ENCODE results near the gene EHBP1L1.

The EHBP1L1 gene

GRCh38 chr11:65553301-65554001 lies 22.4 kb upstream of the EHBP1L1 start (continued):
- TF ChIP-seq OSR2 (tag by site-specific recombination; IDR thresholded peaks at IDR 0.05) (0 out of 2 replicates have a peak, but pooled peaks have one; percentile 9), ZNF561 (tag by site-specific recombination; IDR thresholded peaks at IDR 0.05; ENCODE audit: borderline replicate concordance) (no peak), ZNF544 (tag by site-specific recombination; IDR thresholded peaks at IDR 0.05) (no peak), ZNF473 (tag by site-specific recombination; IDR thresholded peaks at IDR 0.05) (no peak), KLF1 (tag by site-specific recombination; IDR thresholded peaks at IDR 0.05) (peak; percentile 90), ZNF501 (tag by site-specific recombination; IDR thresholded peaks at IDR 0.05) (no peak), BCL11B (tag by site-specific recombination; IDR thresholded peaks at IDR 0.05; ENCODE audit: low read depth) (no peak), SP7 (tag by site-specific recombination; IDR thresholded peaks at IDR 0.05) (0 out of 2 replicates have a peak, but pooled peaks have one; percentile 10), ZBTB48 (tag by site-specific recombination; IDR thresholded peaks at IDR 0.05) (no peak), SP3 (tag by site-specific recombination; IDR thresholded peaks at IDR 0.05) (peak; percentile 38; the same call in 1 of the 2 replicates), OVOL3 (tag by site-specific recombination; IDR thresholded peaks at IDR 0.05) (no peak), SCRT2 (tag by site-specific recombination; IDR thresholded peaks at IDR 0.05) (peak; percentile 93), ZNF114 (tag by site-specific recombination; IDR thresholded peaks at IDR 0.05) (no peak), SCRT1 (tag by site-specific recombination; IDR thresholded peaks at IDR 0.05; ENCODE audit: borderline replicate concordance) (peak; percentile 59; the same call in 1 of the 2 replicates), ZFP3 (tag by site-specific recombination; IDR thresholded peaks at IDR 0.05; ENCODE audit: low read depth) (no peak), ZNF10 (tag by site-specific recombination; IDR thresholded peaks at IDR 0.05) (peak; percentile 80)

GRCh38 chr11:65554057-65554818 lies 21.6 kb upstream of the EHBP1L1 start:
- Histone ChIP-seq H3K36me3 (ENCODE audit: control insufficient read depth in 2 of 2, insufficient read depth in 1 of 2, low read length in 2 of 2) (peaks cover 5 to 33% of the 10 kb centered on the region in 2 experiments; a peak in 2 of 3 replicates), H3K27ac (ENCODE audit: extremely low read depth, low read depth, low read length) (no peak overlapping the region), H3K9me3 (ENCODE audit: control insufficient read depth, insufficient read depth, low read depth, low read length) (no peaks in the 10 kb centered on the region), H3K4me1 (ENCODE audit: control insufficient read depth, insufficient read depth, low read length) (peaks cover 8% of the 10 kb centered on the region), H3K4me3 (ENCODE audit: low read depth, low read length) (no peak overlapping the region)
- POLR2A ChIA-PET: no interaction called here
- CTCF ChIA-PET: interaction anchor here (0.5 to 4.3 kb wide), 2 partner anchors 12 to 137 kb away, joined by 5 to 53 read pairs; no protein-coding TSS in a partner anchor
- 0 out of 2 replicates have a peak, but pooled peaks have one; percentile 7 for TF ChIP-seq EGR2 (tag by site-specific recombination; IDR thresholded peaks at IDR 0.05; ENCODE audit: low read depth)
- TF ChIP-seq, protein P1, sequence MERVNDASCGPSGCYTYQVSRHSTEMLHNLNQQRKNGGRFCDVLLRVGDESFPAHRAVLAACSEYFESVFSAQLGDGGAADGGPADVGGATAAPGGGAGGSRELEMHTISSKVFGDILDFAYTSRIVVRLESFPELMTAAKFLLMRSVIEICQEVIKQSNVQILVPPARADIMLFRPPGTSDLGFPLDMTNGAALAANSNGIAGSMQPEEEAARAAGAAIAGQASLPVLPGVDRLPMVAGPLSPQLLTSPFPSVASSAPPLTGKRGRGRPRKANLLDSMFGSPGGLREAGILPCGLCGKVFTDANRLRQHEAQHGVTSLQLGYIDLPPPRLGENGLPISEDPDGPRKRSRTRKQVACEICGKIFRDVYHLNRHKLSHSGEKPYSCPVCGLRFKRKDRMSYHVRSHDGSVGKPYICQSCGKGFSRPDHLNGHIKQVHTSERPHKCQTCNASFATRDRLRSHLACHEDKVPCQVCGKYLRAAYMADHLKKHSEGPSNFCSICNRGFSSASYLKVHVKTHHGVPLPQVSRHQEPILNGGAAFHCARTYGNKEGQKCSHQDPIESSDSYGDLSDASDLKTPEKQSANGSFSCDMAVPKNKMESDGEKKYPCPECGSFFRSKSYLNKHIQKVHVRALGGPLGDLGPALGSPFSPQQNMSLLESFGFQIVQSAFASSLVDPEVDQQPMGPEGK (tag by site-specific recombination; IDR thresholded peaks at IDR 0.05): no peak

DNA sequence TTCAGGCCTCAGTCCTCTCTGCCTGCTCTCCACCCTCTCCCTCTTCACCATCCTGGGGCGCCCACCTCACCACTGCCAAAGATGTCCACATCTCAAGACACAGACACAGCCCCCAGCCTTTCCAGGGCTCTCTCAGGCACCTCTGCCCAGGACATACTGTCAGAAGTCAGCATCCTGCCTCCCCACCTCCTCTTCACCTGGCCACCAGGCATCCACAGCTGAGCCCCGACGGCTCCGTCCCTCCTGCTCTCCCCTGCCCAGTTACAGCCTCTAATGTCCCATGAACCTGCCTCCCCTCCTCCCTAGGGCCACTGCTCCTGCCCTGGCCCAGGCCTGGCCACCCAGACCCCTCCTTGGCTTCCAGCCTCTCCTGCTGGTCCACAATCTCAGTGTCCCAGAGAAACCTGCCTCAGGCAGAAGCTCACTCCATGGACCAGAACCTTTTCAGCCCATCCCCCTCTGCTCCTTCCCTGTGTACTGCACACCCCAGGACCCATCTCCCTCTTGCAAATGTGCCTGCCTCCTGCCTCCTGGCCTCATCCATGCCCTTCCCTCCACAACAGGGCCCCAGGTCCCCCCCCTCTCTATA lies 20.9 kb upstream of the EHBP1L1 start:
- Histone ChIP-seq H3K27ac (ENCODE audit: extremely low read depth, low read depth, low read length) (no peak overlapping the region), H3K9me3 (ENCODE audit: control insufficient read depth, insufficient read depth, low read depth, low read length) (no peaks in the 10 kb centered on the region), H3K36me3 (ENCODE audit: control insufficient read depth in 2 of 2, insufficient read depth in 1 of 2, low read length in 2 of 2) (peaks cover 2 to 30% of the 10 kb centered on the region in 2 experiments; a peak in 2 of 3 replicates), H3K4me3 (ENCODE audit: low read depth, low read length) (no peak overlapping the region), H3K4me1 (ENCODE audit: control insufficient read depth, insufficient read depth, low read length) (peaks cover 13% of the 10 kb centered on the region)
- ChIA-PET CTCF (interaction anchor here (0.5 to 1.0 kb wide), 7 partner anchors 14 to 1458 kb away, joined by 3 to 5 read pairs (median 4); partner anchors contain the start of genes FAM89B and FIBP), POLR2A (no interaction called here)
- TF ChIP-seq ZNF398 (tag by site-specific recombination; IDR thresholded peaks at IDR 0.05): peak; percentile 62
- TF ChIP-seq, protein P2, sequence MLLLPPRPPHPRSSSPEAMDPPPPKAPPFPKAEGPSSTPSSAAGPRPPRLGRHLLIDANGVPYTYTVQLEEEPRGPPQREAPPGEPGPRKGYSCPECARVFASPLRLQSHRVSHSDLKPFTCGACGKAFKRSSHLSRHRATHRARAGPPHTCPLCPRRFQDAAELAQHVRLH (tag by site-specific recombination; IDR thresholded peaks at IDR 0.05): no peak
- TF ChIP-seq ZBTB1 (tag by site-specific recombination; IDR thresholded peaks at IDR 0.05): no peak
- no peak for TF ChIP-seq ZNF596 (tag by site-specific recombination; IDR thresholded peaks at IDR 0.05)
- no peak for TF ChIP-seq ZFP69B (tag by site-specific recombination; IDR thresholded peaks at IDR 0.05)
- no peak for TF ChIP-seq REPIN1 (tag by site-specific recombination; IDR thresholded peaks at IDR 0.05; ENCODE audit: low read depth)
- peak; percentile 58 for TF ChIP-seq ZBTB17 (tag by site-specific recombination; IDR thresholded peaks at IDR 0.05)
- TF ChIP-seq, protein P1 (tag by site-specific recombination; IDR thresholded peaks at IDR 0.05): 0 out of 2 replicates have a peak, but pooled peaks have one; percentile 22
- TF ChIP-seq ZNF560 (tag by site-specific recombination; IDR thresholded peaks at IDR 0.05; ENCODE audit: borderline replicate concordance): no peak
